Testis (tissue), 3 donors: ENCODE data around the gene ZMYND11. TPM values are rescaled to one million over a fixed set of nuclear protein-coding genes. Genes with fewer than 3 reads are reported as not detected.

ENCODE experiments used
- DNase-seq: peaks from one replicate; pipeline ENCODE4 v3.0.0-alpha.2; 2019
- H3K27ac ChIP-seq, 2 donors: fragments of 200-600 bp; sonication (generic); one replicate each; pipeline ENCODE4 v1.5.1; 2019
- H3K27me3 ChIP-seq: fragments of 200-600 bp; sonication (generic); one replicate; pipeline ENCODE4 v1.5.1; 2019
- H3K36me3 ChIP-seq: fragments of 200-600 bp; sonication (generic); one replicate; pipeline ENCODE4 v1.5.1; 2017; ENCODE audit warnings: low read depth; ENCODE audit errors: missing control alignments
- H3K4me1 ChIP-seq: fragments of 200-600 bp; sonication (generic); one replicate; pipeline ENCODE4 v1.5.1; 2019
- H3K4me3 ChIP-seq, 2 donors: fragments of 200-600 bp; sonication (generic); one replicate each; pipeline ENCODE4 v1.5.1; 2017 to 2019
- H3K9me3 ChIP-seq: fragments of 200-600 bp; sonication (generic); one replicate; pipeline ENCODE4 v1.5.1; 2017
- CTCF ChIP-seq, 3 experiments: fragments of 450-650 bp in 2 of 3; fragments of 200-600 bp in 1 of 3; sonication (generic) in 1 of 3; IDR thresholded peaks; one replicate each; pipeline ENCODE4 v1.5.1; 2016 to 2019; ENCODE audit warnings: antibody characterized with exemption in 3 of 3, mild to moderate bottlenecking in 2 of 3, moderate library complexity in 1 of 3
- POLR2A ChIP-seq: fragments of 450-650 bp; IDR thresholded peaks from one replicate; pipeline ENCODE4 v1.6.1; 2017; ENCODE audit warnings: antibody characterized with exemption, mild to moderate bottlenecking, moderate library complexity
- WGBS, 2 donors: methylation state at CpG; one replicate each; pipeline ENCODE4 v1.1.5; 2018; 5-methylcytosine and 5-hydroxymethylcytosine counted together
- intact Hi-C: fragments of 100-400 bp; cut with DNase I; formaldehyde crosslinking; loops from one replicate; pipeline ENCODE4 v1.15.1; 2023; ENCODE audit warnings: low total_unique reads
- polyA plus RNA-seq: library from polyadenylated mRNA; stranded (reverse); fragments of 350-450 nt; fragmentation: Illumina TruSeq; extraction: RNeasy Lipid Tissue Mini Kit (QIAGEN cat#74804); gene quantifications from one replicate; pipeline ENCODE4 v1.2.3, GENCODE V29; 2014; ENCODE audit warnings: low read depth, low replicate concordance; ENCODE audit not compliant: insufficient read depth
- total RNA-seq, 2 donors: library from RNA; depleted of rRNA; stranded (reverse); fragments of >200 nt; gene quantifications; one replicate each; pipeline ENCODE4 v1.2.3, GENCODE V29; 2016

Gene ZMYND11
- total and polyA plus RNA-seq, 3 donors from 2014 or later, result 55.8 to 66.2 (median 61.0) TPM

- Histone ChIP-seq H3K27ac (no peak overlapping the region), H3K9me3 (no peaks in the 10 kb centered on the region), H3K4me1 (no peaks in the 10 kb centered on the region), H3K36me3 (no peaks in the 10 kb centered on the region), H3K27me3 (no peaks in the 10 kb centered on the region), H3K4me3 (no peak overlapping the region)
- TF ChIP-seq CTCF (IDR thresholded peaks at IDR 0.05), result no peak
- no peak for TF ChIP-seq POLR2A
- intact Hi-C loops, result no loop called here
- 79 to 93% methylated on average over 2 of the region's 2 CpGs for WGBS, 2 donors
- no peak for DNase-seq
Measured at GRCh38 chr10:227014-227413, 91.8 kb downstream of the ZMYND11 start.

- Histone ChIP-seq H3K4me3 (no peak overlapping the region), H3K9me3 (no peaks in the 10 kb centered on the region), H3K27ac (no peak overlapping the region), H3K4me1 (no peaks in the 10 kb centered on the region), H3K27me3 (no peaks in the 10 kb centered on the region), H3K36me3 (no peaks in the 10 kb centered on the region)
- intact Hi-C loops, result no loop called here
- DNase-seq, result no peak
- TF ChIP-seq POLR2A (no peak), CTCF (IDR thresholded peaks at IDR 0.05) (no peak)
- WGBS, 2 donors, result 83 to 91% methylated on average over 6 of the region's 6 CpGs
Measured at GRCh38 chr10:228366-228765, 93.1 kb downstream of the ZMYND11 start.

GRCh38 chr10:230758-231157 lies 95.5 kb downstream of the ZMYND11 start:
- Histone ChIP-seq H3K4me3 (no peak overlapping the region), H3K27me3 (no peaks in the 10 kb centered on the region), H3K36me3 (no peaks in the 10 kb centered on the region), H3K4me1 (no peaks in the 10 kb centered on the region), H3K27ac (no peak overlapping the region), H3K9me3 (no peaks in the 10 kb centered on the region)
- TF ChIP-seq CTCF (IDR thresholded peaks at IDR 0.05), result peak in 2 of 3 experiments; percentile 19 to 26
- no peak for TF ChIP-seq POLR2A
- WGBS, 2 donors, result 90 to 94% methylated on average over 9 of the region's 9 CpGs
- DNase-seq, result no peak
- intact Hi-C loops, result no loop called here

GRCh38 chr10:232061-232460 lies 96.8 kb downstream of the ZMYND11 start:
- H3K9me3 ChIP-seq, result no peaks in the 10 kb centered on the region
- DNase-seq, result no peak
- TF ChIP-seq CTCF (IDR thresholded peaks at IDR 0.05), result no peak
- no peak for TF ChIP-seq POLR2A
- intact Hi-C loops, result no loop called here
- H3K4me3 ChIP-seq, result no peak overlapping the region
- H3K36me3 ChIP-seq, result peaks cover 1% of the 10 kb centered on the region
- 90 to 98% methylated on average over 3 of the region's 3 CpGs for whole genome bisulfite sequencing, 2 donors
- no peaks in the 10 kb centered on the region for H3K27me3 ChIP-seq
- H3K4me1 ChIP-seq, result no peaks in the 10 kb centered on the region
- no peak overlapping the region for H3K27ac ChIP-seq

- Histone ChIP-seq H3K4me3 (no peak overlapping the region), H3K27ac (no peak overlapping the region), H3K9me3 (no peaks in the 10 kb centered on the region), H3K4me1 (no peaks in the 10 kb centered on the region), H3K27me3 (no peaks in the 10 kb centered on the region), H3K36me3 (peaks cover 3% of the 10 kb centered on the region)
- 95 to 98% methylated on average over 11 of the region's 11 CpGs for WGBS, 2 donors
- intact Hi-C loops, result no loop called here
- no peak for DNase-seq
- TF ChIP-seq POLR2A, result no peak
- no peak for TF ChIP-seq CTCF (IDR thresholded peaks at IDR 0.05)
Measured at GRCh38 chr10:232878-233277, 97.6 kb downstream of the ZMYND11 start.
